HCT116 (cell line): ENCODE results near the gene SMAP2. TPM values are rescaled to one million over a fixed set of nuclear protein-coding genes. Genes with fewer than 3 reads are reported as not detected.

ENCODE experiments used
- ATAC-seq: fragments of 200-7000 bp; cut with Tn5 transposase; 2 replicates; pipeline ENCODE4 v1.9.1; 2020; ENCODE audit warnings: mild to moderate bottlenecking, moderate library complexity
- BruUV-seq: library from RNA; stranded (reverse); fragments of 400-500 nt; replicated peaks from 2 replicates; lab custom pipeline; 2021; lab: Mats Ljungman, UMichigan
- CTCF ChIA-PET: fragments of 300-600 bp; sonication (Branson Sonifier 250); formaldehyde crosslinking; loops from one replicate; lab custom pipeline; 2021; ENCODE audit warnings: antibody characterized with exemption; lab: Charles Lee
- POLR2A ChIA-PET: fragments of 300-600, 350-600 bp; sonication (Branson Sonifier 250); formaldehyde crosslinking; loops from one replicate; lab custom pipeline; 2021; ENCODE audit warnings: antibody characterized with exemption; lab: Charles Lee
- RAD21 ChIA-PET, 2 experiments: fragments of 300-600 bp; sonication (Branson Sonifier 250); formaldehyde crosslinking; loops; one replicate each; lab custom pipeline; 2023; ENCODE audit warnings: low total read pairs in 2 of 2; ENCODE audit not compliant: uncharacterized antibody in 2 of 2, unreplicated experiment in 2 of 2, low non-redundant PET in 1 of 2; lab: Charles Lee
- DNase-seq: peaks from one replicate; pipeline ENCODE4 v3.0.0-alpha.2; 2010; ENCODE audit warnings: low read depth, low spot score
- H2AFZ ChIP-seq: fragments of 200-600 bp; shearing (Covaris generic), sonication (generic); 2 replicates; pipeline ENCODE4 v1.6.1; 2017; ENCODE audit warnings: low read depth, mixed run types, mixed read lengths, antibody characterized with exemption, low read length; ENCODE audit not compliant: poor library complexity, severe bottlenecking
- H3K27ac ChIP-seq: 2 replicates; pipeline ENCODE4 v1.5.1; 2012; ENCODE audit warnings: low read depth, low read length
- H3K27me3 ChIP-seq: fragments of 200-600 bp; sonication (generic); 2 replicates; pipeline ENCODE4 v1.6.1; 2016; ENCODE audit warnings: mixed run types, low read length, mixed read lengths; ENCODE audit not compliant: insufficient read depth
- H3K36me3 ChIP-seq, 2 experiments: fragments of 200-500 bp in 1 of 2; fragments of 200-600 bp in 1 of 2; sonication (Bioruptor generic) in 1 of 2; sonication (generic) in 1 of 2; 2 replicates each; pipeline versions ENCODE4 v1.5.1 to v1.6.1; 2014 to 2016; ENCODE audit warnings: low read length in 2 of 2, inconsistent platforms in 1 of 2, mixed read lengths in 1 of 2, mixed run types in 1 of 2; ENCODE audit not compliant: insufficient read depth in 2 of 2, control insufficient read depth in 1 of 2
- H3K4me1 ChIP-seq, 2 experiments: fragments of 200-600 bp in 1 of 2; sonication (generic) in 1 of 2; 2 replicates each; pipeline versions ENCODE4 v1.5.1 to v1.6.1; 2012 to 2017; ENCODE audit warnings: low read length in 2 of 2, inconsistent platforms in 1 of 2, mild to moderate bottlenecking in 1 of 2, mixed read lengths in 1 of 2, mixed run types in 1 of 2, moderate library complexity in 1 of 2; ENCODE audit not compliant: insufficient read depth in 2 of 2, control insufficient read depth in 1 of 2
- H3K4me2 ChIP-seq: fragments of 200-600 bp; sonication (generic); 2 replicates; pipeline ENCODE4 v1.6.1; 2017; ENCODE audit warnings: mixed run types, low read length, mixed read lengths
- H3K4me3 ChIP-seq, 2 experiments: fragments of 200-600 bp in 1 of 2; sonication (generic) in 1 of 2; replicated peaks in 1 of 2; 2 replicates each; pipeline ENCODE4 v1.5.1; 2011 to 2016; ENCODE audit warnings: low read length in 2 of 2, control low read depth in 1 of 2, low read depth in 1 of 2, mild to moderate bottlenecking in 1 of 2, mixed read lengths in 1 of 2, mixed run types in 1 of 2
- H3K79me2 ChIP-seq: fragments of 200-600 bp; sonication (generic); 2 replicates; pipeline ENCODE4 v1.6.1; 2017; ENCODE audit warnings: mild to moderate bottlenecking, mixed run types, low read length, moderate library complexity, mixed read lengths; ENCODE audit not compliant: insufficient read depth
- H3K9ac ChIP-seq: fragments of 200-600 bp; sonication (generic); 2 replicates; pipeline ENCODE4 v1.6.1; 2016; ENCODE audit warnings: low read length, mixed read lengths
- H3K9me2 ChIP-seq: fragments of 200-600 bp; sonication (generic), shearing (Covaris generic); 2 replicates; pipeline ENCODE4 v1.6.1; 2017; ENCODE audit warnings: mixed run types, mild to moderate bottlenecking, moderate library complexity; ENCODE audit not compliant: insufficient read depth
- H3K9me3 ChIP-seq, 2 experiments: fragments of 200-500 bp in 1 of 2; fragments of 200-600 bp in 1 of 2; sonication (Bioruptor generic) in 1 of 2; sonication (generic) in 1 of 2; 2 replicates each; pipeline ENCODE4 v1.6.1; 2014 to 2017; ENCODE audit warnings: low read length in 2 of 2, mixed read lengths in 2 of 2, inconsistent platforms in 1 of 2, low read depth in 1 of 2, mild to moderate bottlenecking in 1 of 2, mixed run types in 1 of 2, moderate library complexity in 1 of 2; ENCODE audit not compliant: control insufficient read depth in 1 of 2, insufficient read depth in 1 of 2
- H4K20me1 ChIP-seq: fragments of 200-600 bp; sonication (generic), shearing (Covaris generic); 2 replicates; pipeline ENCODE4 v1.6.1; 2017; ENCODE audit warnings: mixed run types, mild to moderate bottlenecking, moderate library complexity; ENCODE audit not compliant: insufficient read depth
- CEBPB ChIP-seq: IDR thresholded peaks from 2 replicates; pipeline ENCODE4 v1.6.1; 2012; ENCODE audit warnings: low read depth
- CTCF ChIP-seq, 3 experiments: fragments of 200-600 bp in 1 of 3; sonication (generic) in 1 of 3; IDR thresholded peaks in 2 of 3; conservative IDR thresholded peaks in 1 of 3; 2 replicates each; pipeline ENCODE4 v1.5.1; 2012 to 2017; ENCODE audit warnings: low read depth in 2 of 3, low read length in 2 of 3, antibody characterized with exemption in 1 of 3, borderline replicate concordance in 1 of 3, control low read depth in 1 of 3, mild to moderate bottlenecking in 1 of 3, mixed read lengths in 1 of 3, mixed run types in 1 of 3, moderate library complexity in 1 of 3; ENCODE audit not compliant: insufficient read depth in 1 of 3
- EZH2phosphoT487 ChIP-seq: fragments of 200-600 bp; IDR thresholded peaks from 2 replicates; pipeline ENCODE4 v1.6.1; 2018; ENCODE audit warnings: antibody characterized with exemption, borderline replicate concordance
- FOSL1 ChIP-seq: IDR thresholded peaks from 2 replicates; pipeline ENCODE4 v1.6.1; 2012; ENCODE audit warnings: low read depth
- POLR2A ChIP-seq: IDR thresholded peaks from 2 replicates; pipeline ENCODE4 v1.7.0; 2011; ENCODE audit warnings: borderline replicate concordance; ENCODE audit not compliant: insufficient read depth, insufficient read length; ENCODE audit errors: extremely low read depth
- POLR2AphosphoS5 ChIP-seq: IDR thresholded peaks from 2 replicates; pipeline ENCODE4 v1.6.1; 2011; ENCODE audit warnings: mild to moderate bottlenecking, low read depth, low read length, moderate library complexity
- RAD21 ChIP-seq: IDR thresholded peaks from 2 replicates; pipeline ENCODE4 v1.6.1; 2012; ENCODE audit warnings: low read depth, mild to moderate bottlenecking
- REST ChIP-seq: IDR thresholded peaks from 2 replicates; pipeline ENCODE4 v1.6.1; 2012; ENCODE audit warnings: low read depth
- SP1 ChIP-seq: IDR thresholded peaks from 2 replicates; pipeline ENCODE4 v1.6.1; 2012; ENCODE audit warnings: low read depth
- TCF7L2 ChIP-seq: IDR thresholded peaks from 2 replicates; pipeline ENCODE4 v1.7.0; 2011; ENCODE audit warnings: borderline replicate concordance, inconsistent platforms; ENCODE audit not compliant: insufficient read depth, insufficient read length; ENCODE audit errors: extremely low read depth
- ZBTB33 ChIP-seq: IDR thresholded peaks from 2 replicates; pipeline ENCODE4 v1.6.1; 2011; ENCODE audit warnings: mild to moderate bottlenecking, low read length, moderate library complexity; ENCODE audit not compliant: insufficient replicate concordance; ENCODE audit errors: extremely low read depth
- intact Hi-C: fragments of 100-400 bp; cut with micrococcal nuclease; formaldehyde crosslinking; loops from 2 replicates; pipeline ENCODE4 v1.10.0; 2022
- total RNA-seq: library from RNA; stranded (reverse); gene quantifications from one replicate; pipeline ENCODE4 v1.2.1, GENCODE V29; 2021; ENCODE audit not compliant: unreplicated experiment
- TF ChIP-seq, protein P1 (sequence below): IDR thresholded peaks from 2 replicates; pipeline ENCODE4 v1.6.1; 2012

Gene SMAP2
- total RNA-seq, 1 experiment from 2014 or later: 16.4 TPM

GRCh38 chr1:40425198-40425597 lies 51.7 kb downstream of the SMAP2 start:
- Histone ChIP-seq H3K4me3 (no peak overlapping the region), H3K79me2 (no peaks in the 10 kb centered on the region), H2AFZ (no peak overlapping the region), H3K27ac (no peak overlapping the region), H3K36me3 (no peaks in the 10 kb centered on the region), H4K20me1 (no peaks in the 10 kb centered on the region), H3K9me3 (no peaks in the 10 kb centered on the region), H3K4me1 (no peaks in the 10 kb centered on the region), H3K9me2 (no peaks in the 10 kb centered on the region), H3K4me2 (no peak overlapping the region), H3K9ac (no peak overlapping the region), H3K27me3 (no peaks in the 10 kb centered on the region)
- ATAC-seq: no peak
- TF ChIP-seq REST (no peak), EZH2phosphoT487 (no peak), POLR2A (no peak), POLR2AphosphoS5 (no peak), SP1 (no peak)
- no peak for DNase-seq
- intact Hi-C loops: no loop called here
- ChIA-PET POLR2A (no interaction called here), RAD21 (no interaction called here), CTCF (interaction anchor here (1.4 to 1.6 kb wide), 2 partner anchors 86 to 107 kb away, joined by 3 read pairs; partner anchors contain the start of gene ZNF684)
- BruUV-seq: no TSS peak

DNA sequence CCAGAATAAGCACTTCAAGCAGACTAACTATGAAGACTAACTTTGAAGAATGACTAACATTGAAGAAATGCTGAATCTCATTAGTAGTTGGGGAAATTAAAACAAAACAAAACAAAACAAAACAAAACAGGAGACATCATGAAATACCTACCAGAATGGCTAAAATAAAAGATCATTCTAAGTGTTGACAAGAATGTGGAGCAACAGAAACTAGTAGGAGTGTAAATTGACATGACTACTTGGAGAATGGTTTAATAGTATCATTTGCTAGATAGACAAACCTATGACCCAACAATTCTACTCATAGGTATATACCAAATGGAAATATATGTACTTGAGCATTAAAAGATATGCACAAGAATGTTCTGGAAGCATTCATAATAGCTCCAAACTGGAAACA lies 57.9 kb downstream of the SMAP2 start:
- ChIA-PET POLR2A (no interaction called here), RAD21 (interaction anchor here in 1 of 2 experiments (0.7 kb wide), 1 partner anchor 259 kb away, joined by 3 read pairs; no protein-coding TSS in a partner anchor), CTCF (no interaction called here)
- Histone ChIP-seq H3K9me2 (no peaks in the 10 kb centered on the region), H3K4me1 (no peaks in the 10 kb centered on the region), H3K9me3 (0 out of 4 replicates have a peak, but pooled peaks cover 0 to 3% of the 10 kb centered on the region in 2 experiments), H3K79me2 (no peaks in the 10 kb centered on the region), H3K9ac (no peak overlapping the region), H2AFZ (no peak overlapping the region), H3K4me3 (no peak overlapping the region), H3K36me3 (no peaks in the 10 kb centered on the region), H3K27ac (no peak overlapping the region), H3K27me3 (no peaks in the 10 kb centered on the region), H4K20me1 (no peaks in the 10 kb centered on the region), H3K4me2 (no peak overlapping the region)
- BruUV-seq: no TSS peak
- DNase-seq: no peak
- ATAC-seq: no peak
- intact Hi-C loops: no loop called here
- TF ChIP-seq EZH2phosphoT487: no peak
- TF ChIP-seq, protein P1, sequence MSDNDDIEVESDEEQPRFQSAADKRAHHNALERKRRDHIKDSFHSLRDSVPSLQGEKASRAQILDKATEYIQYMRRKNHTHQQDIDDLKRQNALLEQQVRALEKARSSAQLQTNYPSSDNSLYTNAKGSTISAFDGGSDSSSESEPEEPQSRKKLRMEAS: no peak
- no peak for TF ChIP-seq RAD21
- no peak for TF ChIP-seq CEBPB
- no peak for TF ChIP-seq CTCF (IDR thresholded peaks at IDR 0.05 in 2 of 3, conservative IDR thresholded peaks at IDR 0.05 in 1 of 3; ENCODE audit: borderline replicate concordance in 1 of 3, insufficient read depth in 1 of 3, low read depth in 2 of 3, low read length in 2 of 3)
- no peak for TF ChIP-seq ZBTB33
- TF ChIP-seq POLR2A: no peak
- TF ChIP-seq FOSL1: no peak
- no peak for TF ChIP-seq TCF7L2
